GM18498 (cell line): ENCODE results near the gene TSSC4.

Source experiments
- ATAC-seq: cut with Tn5 transposase; IDR thresholded peaks from one replicate; pipeline ENCODE4 v1.9.1; 2021; ENCODE audit warnings: mild to moderate bottlenecking, moderate library complexity; ENCODE audit not compliant: unreplicated experiment

The TSSC4 gene

DNA sequence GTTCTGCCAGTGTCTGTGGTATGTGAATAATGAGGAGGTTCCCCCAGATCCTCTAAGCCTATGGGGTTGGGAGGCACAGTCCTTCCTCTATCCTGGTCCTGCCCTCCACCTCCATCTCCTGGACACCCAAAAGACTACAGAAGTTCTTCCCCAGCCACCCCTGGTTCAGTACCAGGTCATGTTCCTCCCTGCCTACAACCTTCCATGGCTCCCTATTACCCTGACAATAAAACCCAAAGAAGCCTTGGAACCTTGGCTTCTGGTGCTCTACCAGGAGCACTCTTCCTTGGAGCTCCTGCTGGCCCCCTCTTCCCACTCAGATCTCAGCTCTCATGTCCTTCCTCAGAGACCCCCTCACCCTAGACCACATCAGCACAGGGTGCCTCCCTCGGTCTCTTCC, 30.8 kb downstream of the TSSC4 start:
- no peak for ATAC-seq

DNA sequence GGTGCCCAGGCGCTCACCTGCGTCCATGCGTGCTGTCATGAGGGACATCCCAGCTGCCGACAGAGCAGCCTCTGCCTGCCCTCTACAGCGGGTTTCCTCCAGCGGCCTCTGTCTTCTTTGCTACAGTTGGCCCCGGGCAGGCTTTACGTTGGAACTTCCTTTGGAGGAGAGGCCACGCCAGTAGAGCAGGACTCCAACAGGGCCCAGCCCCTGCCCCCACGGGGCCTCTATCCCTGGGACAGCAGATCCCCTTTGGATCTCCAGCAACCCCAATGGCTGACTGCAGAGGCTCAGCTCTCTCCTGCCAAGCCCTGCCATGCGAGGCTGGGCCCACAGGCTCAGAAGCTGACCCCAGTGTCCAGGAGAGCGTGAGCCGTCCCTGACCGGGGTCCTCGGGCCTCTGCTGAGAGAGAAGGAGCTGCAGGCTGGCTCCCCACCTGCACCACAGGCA, 31.6 kb downstream of the TSSC4 start:
- no peak for ATAC-seq

DNA sequence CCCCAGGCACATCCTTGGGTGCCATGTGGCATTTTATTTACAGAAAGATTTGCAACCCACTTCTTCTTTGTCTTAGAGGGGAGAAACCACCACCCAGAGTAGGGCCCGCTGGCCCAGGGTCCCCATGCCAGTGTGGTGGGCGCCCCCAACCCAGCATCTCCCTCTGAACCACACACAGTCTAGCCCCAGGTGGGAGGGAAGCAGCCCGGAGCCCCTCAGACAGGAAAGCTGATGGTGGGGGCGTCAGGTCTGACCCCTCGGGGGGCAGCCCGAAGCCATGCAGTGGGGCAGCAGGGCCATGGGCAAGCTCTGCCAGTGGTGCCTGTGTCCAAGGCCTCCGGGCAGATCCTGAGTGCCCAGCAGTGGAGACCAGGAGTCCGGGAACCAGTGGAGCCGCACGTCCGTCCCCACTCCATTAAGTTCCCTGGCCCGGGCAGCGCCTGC, 32.1 kb downstream of the TSSC4 start:
- no peak for ATAC-seq

DNA sequence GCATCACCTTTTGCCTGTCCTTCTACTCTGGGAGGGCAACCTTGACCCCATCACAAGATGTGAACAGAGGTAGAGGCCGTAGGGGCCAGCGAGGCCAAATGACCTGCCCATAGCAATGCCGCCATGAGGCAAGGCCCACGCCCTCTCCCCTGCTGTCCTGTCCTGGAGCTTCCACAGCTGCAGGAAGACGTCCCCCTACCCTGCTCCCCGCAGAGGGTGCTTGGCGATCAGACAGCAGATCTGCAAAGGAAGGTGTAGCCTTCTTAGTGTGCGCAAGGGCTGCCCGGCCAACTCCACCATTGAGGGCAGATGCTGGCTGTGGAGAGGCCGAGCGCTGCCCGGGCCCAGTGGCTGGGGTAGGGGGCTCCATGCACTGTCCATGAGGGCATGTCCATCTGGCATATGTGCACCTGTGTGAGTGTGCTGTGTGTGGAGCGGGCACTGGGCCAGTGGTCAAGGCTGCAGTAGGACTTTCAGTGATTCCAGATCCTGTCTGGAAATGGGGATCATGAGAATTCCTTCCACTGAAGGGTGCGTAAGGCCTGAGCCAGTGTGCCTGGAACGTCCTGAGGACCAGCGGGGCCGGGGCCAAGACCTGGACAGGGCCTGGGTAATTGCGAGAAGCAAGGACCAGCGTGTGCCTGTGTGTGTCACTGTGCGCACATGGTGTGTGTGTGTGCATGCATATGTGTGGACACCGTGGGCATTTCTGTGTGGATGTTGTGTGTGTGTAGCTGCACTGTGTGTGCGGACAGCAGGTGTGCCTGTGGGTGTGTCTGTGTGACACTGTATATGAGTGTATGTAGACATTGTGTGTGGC, 32.8 kb downstream of the TSSC4 start:
- ATAC-seq = no peak

DNA sequence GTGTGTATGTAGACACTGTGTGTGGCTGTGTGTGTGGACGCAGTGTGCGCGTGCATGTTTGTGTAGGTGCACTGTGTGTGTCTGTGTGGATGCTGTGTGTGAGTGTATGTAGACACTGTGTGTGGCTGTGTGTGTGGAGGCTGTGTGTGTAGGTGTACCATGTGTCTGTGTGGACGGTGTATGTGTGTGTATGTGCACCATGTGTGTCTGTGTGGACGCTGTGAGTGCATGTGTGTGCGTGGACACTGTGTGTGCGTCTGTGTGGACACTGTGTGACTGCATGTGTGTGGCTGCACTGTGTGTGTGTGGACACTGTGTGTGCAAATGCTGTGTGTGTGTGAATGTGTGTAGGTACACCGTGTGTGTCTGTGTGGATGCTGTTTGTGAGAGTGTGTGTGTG, 33.5 kb downstream of the TSSC4 start:
- ATAC-seq = no peak

DNA sequence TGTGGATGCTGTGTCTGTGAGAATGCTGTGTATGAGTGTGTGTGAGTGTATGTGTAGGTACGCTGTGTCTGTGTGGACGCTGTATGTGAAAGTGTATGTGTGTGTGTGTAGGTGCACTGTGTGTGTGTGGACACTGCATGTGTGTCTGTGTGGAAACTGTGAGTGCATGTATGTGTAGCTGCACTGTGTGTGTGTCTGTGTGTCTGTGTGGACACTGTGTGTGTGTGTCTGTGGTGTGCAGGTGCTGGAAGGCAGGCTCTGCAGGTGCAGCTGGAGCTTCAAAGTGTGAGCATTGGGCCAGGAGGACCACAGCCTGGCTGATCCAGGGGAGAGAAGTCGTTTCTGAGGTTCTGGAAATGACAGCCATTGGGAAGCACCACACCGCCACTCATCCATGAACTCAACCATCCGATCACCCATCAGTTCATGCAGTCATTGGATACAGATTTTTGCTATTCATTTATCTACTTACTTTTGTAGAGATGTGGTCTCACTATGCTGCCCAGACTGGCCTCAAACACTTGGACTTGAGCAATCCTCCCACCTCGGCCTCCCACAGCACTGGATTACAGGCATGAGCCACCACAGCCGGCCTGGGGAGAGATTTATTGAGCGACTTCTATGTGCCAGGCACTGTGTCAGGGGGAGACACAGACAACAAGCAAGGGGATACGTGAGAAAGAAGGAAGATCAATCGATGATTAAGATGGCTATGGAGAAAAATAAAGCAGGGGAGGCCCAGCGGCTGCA, 34.1 kb downstream of the TSSC4 start:
- ATAC-seq = no peak

DNA sequence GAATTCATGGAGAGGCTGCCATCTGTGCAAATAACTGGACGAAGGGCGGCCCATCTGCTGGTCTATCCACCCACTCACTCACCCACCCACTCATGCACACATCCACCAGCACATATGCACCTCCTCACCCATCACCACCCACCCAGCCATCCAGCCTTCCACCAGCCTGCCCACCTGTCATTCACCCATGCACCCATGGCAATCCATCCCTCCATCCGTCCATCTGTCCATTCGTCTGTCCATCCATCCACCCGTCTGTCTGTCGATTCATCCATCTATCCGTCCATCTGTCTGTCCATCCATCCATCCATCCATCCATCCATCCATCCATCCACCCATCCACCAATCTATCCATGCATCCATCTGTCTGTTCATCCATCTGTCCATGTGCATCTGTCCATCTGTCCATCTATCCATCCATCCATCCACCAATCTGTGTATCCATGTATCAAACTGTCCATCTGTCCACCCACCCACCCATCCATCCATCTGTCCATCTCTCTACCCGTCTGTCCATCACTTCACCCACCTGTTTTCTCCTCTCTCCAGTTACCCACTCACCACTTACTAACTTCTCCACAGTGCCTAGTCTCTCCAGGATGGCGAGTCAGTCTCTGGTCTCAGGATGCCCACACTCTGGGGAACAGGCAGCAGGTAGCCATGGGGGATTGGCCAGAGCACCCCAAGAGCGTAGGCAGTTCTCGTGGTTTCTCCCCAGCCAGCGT, 34.9 kb downstream of the TSSC4 start:
- no peak for ATAC-seq

DNA sequence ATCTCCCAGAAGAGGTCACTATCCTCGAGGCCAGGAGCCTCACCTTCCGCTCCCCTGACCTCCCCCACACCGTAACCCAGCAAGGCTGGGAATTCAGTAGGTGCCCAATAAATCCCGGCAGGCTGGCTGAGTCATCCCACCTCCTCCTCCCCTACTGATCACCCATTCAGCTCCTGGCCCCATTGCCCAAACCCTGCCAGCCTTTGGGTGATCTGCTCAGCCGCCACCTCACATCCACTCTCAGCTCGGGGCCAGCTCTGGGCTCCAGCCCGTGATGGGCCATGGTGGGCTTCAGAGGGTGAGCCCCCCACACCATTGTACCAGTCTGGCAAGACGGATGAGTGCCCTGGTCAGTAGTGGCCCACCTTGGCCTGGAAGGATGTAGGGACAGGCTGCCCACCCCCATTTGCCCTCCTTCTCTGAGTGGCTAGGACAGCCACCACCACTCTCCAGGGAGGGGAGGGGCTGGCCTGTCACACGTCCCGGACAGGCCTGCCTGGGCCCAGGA, 35.5 kb downstream of the TSSC4 start:
- ATAC-seq = no peak

DNA sequence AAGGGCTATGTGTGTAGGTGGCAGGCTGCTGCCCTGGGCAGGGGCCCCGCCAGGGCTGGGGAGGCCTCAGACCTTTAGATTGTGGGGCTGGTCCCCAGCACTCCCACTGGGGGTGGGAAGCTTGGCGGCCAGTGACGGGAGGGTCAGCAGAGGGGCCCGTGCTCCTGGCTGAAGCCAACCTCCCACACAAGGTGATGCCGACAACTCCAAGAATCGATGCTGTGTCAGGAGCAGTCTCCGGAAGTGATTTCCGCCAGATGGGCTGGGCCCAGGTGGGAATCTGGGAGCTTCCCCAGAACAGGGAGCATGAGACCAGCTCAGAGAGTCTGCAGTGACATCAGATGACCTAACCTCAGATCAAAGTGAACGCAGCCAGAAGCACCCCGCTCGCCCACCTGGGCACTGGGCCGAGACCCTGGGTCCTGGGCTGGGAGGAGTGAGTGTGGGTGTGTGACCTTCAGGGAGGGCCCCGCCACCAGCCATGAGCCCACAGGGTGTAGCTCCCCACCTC, 36.0 kb downstream of the TSSC4 start:
- ATAC-seq = no peak

DNA sequence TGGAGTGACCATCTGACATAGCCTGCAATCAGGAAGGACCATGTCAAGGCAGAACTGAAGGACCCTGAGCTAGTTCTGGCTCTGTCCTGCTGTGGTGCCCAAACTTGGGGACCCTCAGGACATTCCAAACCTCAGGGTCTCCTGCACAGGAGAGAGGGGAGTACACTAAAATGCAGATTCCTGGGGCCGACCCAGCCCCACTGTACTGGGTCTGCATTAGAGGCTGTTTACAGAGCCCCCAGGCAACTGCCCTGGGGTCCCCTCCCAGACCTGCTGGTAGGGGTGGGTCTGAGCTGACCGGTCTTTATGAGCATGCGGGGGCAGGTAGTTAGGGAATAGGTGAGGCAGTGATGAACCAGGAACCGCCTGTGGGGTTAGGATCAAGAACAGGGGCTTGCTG, 37.0 kb downstream of the TSSC4 start:
- no peak for ATAC-seq

DNA sequence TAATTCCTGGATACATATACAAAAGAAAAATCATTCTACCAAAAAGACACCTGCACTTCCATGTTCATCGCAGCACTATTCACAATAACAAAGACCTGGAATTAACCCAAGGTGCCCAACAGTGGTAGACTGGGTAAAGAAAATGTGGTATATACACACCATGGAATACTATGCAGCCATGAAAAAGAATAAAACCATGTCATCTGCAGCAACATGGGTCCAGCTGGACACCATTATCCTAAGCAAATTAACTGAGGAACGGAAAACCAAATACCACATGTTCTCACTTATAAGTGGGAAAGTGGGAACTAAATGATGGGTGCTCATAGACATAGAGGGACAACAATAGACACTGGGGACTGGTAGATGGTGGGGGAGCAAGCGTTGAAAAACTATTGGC, 39.3 kb downstream of the TSSC4 start:
- ATAC-seq = no peak

DNA sequence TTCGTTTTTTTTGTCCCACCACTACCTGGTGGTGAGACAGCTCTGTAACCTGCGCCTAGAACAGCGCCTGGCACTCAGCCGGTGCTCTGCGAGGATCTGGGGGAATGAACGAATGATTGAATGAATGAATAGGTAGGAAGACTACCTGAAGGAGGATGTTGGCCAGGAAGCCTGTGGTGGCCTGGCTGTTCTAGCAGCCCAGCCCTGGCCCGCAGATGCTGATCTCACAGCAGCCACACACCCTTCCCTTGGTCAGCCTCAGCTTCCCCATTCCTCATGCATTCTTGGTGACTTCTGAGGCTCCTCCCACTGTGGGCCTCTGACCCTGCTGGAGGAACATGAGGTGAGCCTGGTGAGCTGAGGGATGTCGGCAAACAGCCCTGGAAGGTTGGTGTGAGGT, 40.1 kb downstream of the TSSC4 start:
- ATAC-seq = no peak

DNA sequence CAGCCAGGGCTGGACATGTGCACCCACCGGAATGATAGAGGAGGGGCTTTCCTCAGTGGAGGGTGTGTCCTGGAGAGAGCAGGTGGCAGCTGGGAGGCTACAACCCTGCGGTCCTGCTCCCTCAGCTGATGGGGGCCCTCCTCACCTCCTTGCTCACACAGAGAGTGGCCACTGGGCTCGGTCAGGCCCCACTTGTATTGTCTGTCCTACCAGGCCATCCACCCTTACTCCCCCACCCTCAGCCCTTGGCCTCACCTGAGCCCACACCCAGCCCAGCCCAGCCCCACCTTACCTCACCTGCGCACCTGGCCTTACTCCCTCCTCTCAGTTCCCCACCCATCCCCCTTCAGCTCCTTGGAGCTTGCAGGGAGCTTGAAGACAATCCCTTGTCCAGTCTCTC, 40.6 kb downstream of the TSSC4 start:
- no peak for ATAC-seq

DNA sequence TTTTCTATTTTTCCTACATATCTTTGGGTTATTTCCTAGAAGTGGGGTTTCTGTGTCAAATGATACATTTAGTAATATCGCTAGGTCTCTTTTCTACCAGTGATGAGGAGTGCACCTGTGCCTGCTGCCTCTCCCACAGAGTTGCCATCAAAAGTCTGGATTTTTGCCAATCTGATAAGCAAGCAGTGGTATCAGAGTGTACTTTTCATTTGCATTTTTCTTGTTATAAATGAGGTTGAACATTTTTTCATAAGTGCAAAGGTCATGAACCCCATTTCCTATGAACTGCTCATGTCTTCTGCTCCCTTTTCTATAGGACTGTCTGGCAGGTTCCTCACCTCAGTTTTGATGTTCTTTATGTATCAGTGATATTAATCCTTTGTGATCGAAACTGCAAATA, 42.0 kb downstream of the TSSC4 start:
- ATAC-seq = no peak

DNA sequence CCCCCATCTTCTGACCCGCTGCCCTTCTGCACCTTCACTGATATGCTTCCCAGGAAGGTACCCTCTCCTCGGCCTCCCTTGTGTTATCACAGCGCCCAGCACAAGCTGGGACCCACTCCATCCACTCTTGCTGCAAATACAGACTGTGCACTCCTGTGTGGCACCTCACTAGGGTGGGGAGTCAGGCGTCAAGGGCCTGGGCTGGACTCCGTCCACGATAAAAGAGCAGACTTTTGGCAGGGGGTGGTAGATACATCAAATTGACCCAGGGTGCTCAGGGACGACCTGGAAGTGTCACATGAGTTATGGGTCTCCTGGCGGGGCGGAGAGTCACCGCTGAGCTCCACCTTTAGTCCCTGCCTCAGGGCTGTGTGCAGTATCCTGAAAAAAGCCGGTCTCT, 42.9 kb downstream of the TSSC4 start:
- ATAC-seq = no peak

DNA sequence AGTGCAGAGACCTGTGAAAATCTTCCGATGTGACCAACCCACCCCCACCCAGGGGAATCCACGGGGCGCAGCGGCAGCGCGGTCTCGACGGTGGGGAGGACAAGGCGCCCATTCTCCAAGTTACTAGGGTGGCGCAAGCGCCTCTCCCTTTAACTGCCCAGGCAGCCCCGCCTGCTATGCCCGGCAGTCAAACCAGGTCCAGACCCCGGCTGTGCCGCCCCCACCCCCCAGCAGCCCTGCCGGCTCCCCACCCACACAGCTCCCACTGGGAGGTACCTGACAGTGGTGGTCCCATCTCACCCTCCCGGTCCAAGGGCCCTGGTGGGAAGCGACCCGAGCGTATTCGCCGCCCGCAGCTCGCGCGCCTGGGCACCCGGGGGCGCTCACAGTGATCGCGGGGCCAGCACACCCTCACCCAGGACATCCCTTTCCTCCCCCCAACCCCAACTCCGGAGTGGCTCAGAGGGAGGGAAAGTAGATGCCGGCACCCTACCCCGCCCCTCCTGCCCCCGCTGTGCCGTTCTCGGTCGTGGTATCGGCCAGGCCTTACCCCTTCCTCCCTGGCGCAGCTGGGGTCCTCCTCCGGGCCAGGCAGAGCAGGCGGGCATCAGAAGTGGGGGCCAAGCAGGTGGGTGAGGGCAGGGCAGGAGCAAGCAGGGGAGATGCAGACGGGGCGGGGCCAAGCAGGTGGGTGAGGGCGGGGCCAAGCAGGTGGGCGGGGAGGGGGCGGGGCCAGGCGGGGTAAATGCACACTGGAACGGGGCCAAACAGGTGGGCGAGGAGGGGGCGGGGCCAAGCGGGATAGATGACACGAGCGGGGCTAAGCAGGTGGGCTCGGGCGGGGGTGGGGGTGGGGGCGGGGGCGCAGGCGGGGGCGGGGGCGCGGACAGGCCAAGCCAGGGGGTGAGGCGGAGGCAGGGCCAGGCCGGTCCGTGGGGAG, 43.6 kb downstream of the TSSC4 start, which contains the start of gene TRPM5:
Gene TRPM5, minus strand, starts transcription at position 634 of the 940 bp plus-strand sequence. CDS start 21,478 bp downstream, outside the sequence.
- ATAC-seq = no peak

DNA sequence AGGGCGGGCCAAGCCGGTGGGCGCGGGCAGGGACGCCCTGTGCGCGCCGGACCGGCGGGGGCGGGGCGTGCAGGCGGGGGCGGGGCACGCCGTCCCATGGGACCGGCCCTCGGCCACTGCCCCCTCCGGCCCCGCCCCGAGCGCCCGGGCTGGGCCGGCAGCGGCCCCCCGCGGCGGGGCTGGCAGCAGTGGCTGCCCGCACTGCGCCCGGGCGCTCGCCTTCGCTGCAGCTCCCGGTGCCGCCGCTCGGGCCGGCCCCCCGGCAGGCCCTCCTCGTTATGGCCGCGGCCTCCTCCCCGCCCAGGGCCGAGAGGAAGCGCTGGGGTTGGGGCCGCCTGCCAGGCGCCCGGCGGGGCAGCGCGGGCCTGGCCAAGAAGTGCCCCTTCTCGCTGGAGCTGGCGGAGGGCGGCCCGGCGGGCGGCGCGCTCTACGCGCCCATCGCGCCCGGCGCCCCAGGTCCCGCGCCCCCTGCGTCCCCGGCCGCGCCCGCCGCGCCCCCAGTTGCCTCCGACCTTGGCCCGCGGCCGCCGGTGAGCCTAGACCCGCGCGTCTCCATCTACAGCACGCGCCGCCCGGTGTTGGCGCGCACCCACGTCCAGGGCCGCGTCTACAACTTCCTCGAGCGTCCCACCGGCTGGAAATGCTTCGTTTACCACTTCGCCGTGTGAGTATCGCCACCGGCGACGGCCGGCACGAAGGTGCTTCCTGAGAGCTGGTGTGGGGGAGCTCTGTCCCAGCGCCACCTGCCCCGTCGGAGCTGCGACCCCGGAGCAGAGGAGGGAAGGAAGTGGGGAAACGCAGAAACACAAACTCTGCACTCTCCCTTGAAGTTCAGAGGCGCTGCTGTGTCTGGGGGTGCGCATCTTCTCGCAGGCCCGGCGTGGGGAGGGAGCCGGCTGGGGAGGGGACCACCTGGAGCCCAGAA, 44.5 kb downstream of the TSSC4 start, which contains the start of gene KCNQ1:
Gene KCNQ1, plus strand, starts transcription at position 188 of the 925 bp plus-strand sequence. Its CDS starts 91 bp downstream, at position 279.
- no peak for ATAC-seq

DNA sequence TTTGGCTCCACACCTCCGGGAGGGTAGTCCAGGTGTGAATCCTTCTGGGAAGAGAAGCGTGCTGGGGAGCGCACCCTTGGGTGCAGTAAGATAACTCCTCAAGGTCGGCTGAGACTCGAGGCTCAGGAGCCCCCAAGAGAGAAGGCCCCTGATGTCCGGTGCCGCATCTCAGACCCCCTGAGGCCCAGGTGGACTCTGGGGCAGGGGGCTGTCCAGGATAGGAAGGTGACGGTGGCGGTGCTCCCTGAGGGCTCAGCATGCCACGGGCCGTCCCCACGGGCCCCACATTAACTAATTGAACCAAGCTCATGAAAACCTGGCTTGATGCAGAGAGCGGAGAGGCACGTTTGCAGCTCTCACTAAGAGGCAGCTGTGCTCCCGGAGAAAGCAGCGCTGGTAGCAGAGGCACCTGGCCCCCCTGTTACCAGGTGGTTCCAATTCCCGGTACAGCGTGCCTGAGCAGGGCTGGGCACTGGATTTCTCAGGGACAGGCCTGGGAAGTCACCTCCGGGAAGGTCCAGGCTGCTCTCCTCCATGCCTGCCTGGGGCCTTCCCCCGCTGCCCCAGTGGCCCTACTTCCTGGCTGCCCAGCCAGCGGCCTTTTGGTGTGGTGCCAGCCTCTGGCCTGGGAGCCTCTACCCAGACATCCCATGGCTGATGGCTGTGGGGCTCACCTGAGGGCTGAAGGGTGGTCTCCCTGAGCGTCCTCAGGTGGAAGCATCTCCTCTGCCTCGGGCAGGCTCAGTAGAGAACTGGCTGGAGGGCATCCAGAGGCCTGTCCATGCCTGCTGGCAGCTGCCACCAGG, 45.4 kb downstream of the TSSC4 start:
- no peak for ATAC-seq
